ENCODE results near the gene CCR6.
"Not testable (repeated sequence)": the region's sequence is repeated elsewhere in the genome, so short reads cannot be mapped to it uniquely, and the experiment has no call there.

DNA sequence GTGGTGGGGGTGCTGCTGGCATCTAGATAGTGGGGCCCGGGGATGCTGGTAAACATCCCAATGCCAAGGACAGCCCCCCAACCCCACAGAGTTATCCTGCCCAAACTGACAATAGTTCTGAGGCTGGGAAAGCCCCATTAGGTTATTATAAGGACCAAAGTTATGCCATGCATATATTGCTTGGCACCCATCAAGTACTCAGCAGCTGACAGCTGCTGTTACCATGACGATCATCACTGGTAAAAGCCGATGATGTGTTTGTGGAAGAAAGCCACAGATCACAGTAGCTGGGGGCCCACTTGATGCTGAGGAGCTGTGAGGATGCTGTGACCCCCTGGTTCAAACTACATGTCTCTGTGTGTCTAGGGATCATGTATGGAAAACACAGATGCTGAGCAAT is 62.2 kb downstream of the CCR6 start:
- TF ChIP-seq, protein P1, sequence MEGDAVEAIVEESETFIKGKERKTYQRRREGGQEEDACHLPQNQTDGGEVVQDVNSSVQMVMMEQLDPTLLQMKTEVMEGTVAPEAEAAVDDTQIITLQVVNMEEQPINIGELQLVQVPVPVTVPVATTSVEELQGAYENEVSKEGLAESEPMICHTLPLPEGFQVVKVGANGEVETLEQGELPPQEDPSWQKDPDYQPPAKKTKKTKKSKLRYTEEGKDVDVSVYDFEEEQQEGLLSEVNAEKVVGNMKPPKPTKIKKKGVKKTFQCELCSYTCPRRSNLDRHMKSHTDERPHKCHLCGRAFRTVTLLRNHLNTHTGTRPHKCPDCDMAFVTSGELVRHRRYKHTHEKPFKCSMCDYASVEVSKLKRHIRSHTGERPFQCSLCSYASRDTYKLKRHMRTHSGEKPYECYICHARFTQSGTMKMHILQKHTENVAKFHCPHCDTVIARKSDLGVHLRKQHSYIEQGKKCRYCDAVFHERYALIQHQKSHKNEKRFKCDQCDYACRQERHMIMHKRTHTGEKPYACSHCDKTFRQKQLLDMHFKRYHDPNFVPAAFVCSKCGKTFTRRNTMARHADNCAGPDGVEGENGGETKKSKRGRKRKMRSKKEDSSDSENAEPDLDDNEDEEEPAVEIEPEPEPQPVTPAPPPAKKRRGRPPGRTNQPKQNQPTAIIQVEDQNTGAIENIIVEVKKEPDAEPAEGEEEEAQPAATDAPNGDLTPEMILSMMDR (IDR thresholded peaks at IDR 0.05) = not testable (repeated sequence)
- not testable (repeated sequence) for TF ChIP-seq POLR2AphosphoS5 (IDR thresholded peaks at IDR 0.05)
